Measurements from ENCODE around the gene ZCCHC14. TPM values are rescaled to one million over a fixed set of nuclear protein-coding genes. Genes with fewer than 3 reads are reported as not detected.
A peak's percentile ranks its signal among the peaks of the same experiment; 100 is the strongest.

ZCCHC14 gene
- total and polyA plus RNA-seq, 2 of the 13 experiments (the other 11 are each of a cell fraction or from before 2014, with no cell fraction given): 12.4 to 12.5 TPM

DNA sequence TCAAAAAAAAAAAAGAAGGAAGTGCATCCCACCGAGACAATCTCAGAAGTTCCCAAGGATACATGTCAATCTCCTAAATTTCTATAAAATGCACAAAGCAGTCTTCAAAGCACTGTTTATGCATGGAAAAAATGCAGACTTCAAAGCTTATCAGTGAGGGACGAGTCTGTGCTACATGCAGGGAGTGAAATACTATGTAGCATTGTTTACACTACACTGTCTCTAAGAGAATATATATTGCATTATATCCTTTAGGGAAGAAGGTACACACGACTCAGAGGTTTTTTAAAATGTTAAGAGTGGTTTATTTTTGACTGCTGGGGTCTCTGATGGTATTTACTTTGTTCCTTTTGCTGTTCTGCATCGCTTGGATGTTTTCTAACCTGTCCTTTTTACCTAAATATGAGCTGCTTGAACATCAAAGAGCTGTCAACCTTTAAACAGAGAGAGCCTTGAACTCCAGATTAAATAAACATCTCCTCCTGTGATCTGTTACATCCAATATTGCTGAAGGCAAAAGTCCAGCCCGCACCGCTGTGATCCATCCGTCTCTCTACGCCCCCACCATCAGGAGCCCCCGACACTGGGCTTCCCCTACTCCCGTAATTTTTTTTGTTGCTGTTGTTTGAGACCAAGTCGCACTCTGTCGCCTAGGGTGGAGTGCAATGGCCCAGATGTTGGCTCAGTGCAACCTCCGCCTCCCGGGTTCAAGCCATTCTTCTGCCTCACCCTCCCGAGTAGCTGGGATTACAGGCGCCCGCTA is 110.6 kb downstream of the ZCCHC14 start (continued):
- 0 out of 2 replicates have a peak, but pooled peaks have one; percentile 37 for TF ChIP-seq RBFOX2 (IDR thresholded peaks at IDR 0.05; ENCODE audit: low read depth, low read length)
- TF ChIP-seq ZNF337 (CRISPR knock-in tag; IDR thresholded peaks at IDR 0.05; ENCODE audit: borderline replicate concordance, low read depth): 0 out of 2 replicates have a peak, but pooled peaks have one; percentile 39
- TF ChIP-seq, protein P1, sequence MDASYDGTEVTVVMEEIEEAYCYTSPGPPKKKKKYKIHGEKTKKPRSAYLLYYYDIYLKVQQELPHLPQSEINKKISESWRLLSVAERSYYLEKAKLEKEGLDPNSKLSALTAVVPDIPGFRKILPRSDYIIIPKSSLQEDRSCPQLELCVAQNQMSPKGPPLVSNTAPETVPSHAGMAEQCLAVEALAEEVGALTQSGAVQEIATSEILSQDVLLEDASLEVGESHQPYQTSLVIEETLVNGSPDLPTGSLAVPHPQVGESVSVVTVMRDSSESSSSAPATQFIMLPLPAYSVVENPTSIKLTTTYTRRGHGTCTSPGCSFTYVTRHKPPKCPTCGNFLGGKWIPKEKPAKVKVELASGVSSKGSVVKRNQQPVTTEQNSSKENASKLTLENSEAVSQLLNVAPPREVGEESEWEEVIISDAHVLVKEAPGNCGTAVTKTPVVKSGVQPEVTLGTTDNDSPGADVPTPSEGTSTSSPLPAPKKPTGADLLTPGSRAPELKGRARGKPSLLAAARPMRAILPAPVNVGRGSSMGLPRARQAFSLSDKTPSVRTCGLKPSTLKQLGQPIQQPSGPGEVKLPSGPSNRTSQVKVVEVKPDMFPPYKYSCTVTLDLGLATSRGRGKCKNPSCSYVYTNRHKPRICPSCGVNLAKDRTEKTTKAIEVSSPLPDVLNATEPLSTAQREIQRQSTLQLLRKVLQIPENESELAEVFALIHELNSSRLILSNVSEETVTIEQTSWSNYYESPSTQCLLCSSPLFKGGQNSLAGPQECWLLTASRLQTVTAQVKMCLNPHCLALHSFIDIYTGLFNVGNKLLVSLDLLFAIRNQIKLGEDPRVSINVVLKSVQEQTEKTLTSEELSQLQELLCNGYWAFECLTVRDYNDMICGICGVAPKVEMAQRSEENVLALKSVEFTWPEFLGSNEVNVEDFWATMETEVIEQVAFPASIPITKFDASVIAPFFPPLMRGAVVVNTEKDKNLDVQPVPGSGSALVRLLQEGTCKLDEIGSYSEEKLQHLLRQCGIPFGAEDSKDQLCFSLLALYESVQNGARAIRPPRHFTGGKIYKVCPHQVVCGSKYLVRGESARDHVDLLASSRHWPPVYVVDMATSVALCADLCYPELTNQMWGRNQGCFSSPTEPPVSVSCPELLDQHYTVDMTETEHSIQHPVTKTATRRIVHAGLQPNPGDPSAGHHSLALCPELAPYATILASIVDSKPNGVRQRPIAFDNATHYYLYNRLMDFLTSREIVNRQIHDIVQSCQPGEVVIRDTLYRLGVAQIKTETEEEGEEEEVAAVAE (CRISPR knock-in tag; IDR thresholded peaks at IDR 0.05; ENCODE audit: borderline replicate concordance): peak; percentile 88
- peak; percentile 30; the same call in 1 of the 2 replicates for TF ChIP-seq KMT2A (CRISPR knock-in tag; IDR thresholded peaks at IDR 0.05)
- TF ChIP-seq, protein P2, sequence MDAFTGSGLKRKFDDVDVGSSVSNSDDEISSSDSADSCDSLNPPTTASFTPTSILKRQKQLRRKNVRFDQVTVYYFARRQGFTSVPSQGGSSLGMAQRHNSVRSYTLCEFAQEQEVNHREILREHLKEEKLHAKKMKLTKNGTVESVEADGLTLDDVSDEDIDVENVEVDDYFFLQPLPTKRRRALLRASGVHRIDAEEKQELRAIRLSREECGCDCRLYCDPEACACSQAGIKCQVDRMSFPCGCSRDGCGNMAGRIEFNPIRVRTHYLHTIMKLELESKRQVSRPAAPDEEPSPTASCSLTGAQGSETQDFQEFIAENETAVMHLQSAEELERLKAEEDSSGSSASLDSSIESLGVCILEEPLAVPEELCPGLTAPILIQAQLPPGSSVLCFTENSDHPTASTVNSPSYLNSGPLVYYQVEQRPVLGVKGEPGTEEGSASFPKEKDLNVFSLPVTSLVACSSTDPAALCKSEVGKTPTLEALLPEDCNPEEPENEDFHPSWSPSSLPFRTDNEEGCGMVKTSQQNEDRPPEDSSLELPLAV (CRISPR knock-in tag; conservative IDR thresholded peaks at IDR 0.05; ENCODE audit: low read depth): no peak
- 0 out of 2 replicates have a peak, but pooled peaks have one; percentile 60 for TF ChIP-seq ZFP62 (CRISPR knock-in tag; IDR thresholded peaks at IDR 0.05)
- TF ChIP-seq NFRKB (IDR thresholded peaks at IDR 0.05): no peak
- peak; percentile 99 for TF ChIP-seq MEIS1 (CRISPR knock-in tag; IDR thresholded peaks at IDR 0.05; ENCODE audit: borderline replicate concordance)
- TF ChIP-seq, protein P3, sequence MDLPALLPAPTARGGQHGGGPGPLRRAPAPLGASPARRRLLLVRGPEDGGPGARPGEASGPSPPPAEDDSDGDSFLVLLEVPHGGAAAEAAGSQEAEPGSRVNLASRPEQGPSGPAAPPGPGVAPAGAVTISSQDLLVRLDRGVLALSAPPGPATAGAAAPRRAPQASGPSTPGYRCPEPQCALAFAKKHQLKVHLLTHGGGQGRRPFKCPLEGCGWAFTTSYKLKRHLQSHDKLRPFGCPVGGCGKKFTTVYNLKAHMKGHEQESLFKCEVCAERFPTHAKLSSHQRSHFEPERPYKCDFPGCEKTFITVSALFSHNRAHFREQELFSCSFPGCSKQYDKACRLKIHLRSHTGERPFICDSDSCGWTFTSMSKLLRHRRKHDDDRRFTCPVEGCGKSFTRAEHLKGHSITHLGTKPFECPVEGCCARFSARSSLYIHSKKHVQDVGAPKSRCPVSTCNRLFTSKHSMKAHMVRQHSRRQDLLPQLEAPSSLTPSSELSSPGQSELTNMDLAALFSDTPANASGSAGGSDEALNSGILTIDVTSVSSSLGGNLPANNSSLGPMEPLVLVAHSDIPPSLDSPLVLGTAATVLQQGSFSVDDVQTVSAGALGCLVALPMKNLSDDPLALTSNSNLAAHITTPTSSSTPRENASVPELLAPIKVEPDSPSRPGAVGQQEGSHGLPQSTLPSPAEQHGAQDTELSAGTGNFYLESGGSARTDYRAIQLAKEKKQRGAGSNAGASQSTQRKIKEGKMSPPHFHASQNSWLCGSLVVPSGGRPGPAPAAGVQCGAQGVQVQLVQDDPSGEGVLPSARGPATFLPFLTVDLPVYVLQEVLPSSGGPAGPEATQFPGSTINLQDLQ (CRISPR knock-in tag; IDR thresholded peaks at IDR 0.05): no peak
- no peak for TF ChIP-seq NFATC3 (CRISPR knock-in tag; IDR thresholded peaks at IDR 0.05)
- peak; percentile 99 for TF ChIP-seq HMG20A (CRISPR knock-in tag; IDR thresholded peaks at IDR 0.05; ENCODE audit: borderline replicate concordance)
- peak; percentile 29; the same call in 1 of the 2 replicates for TF ChIP-seq BHLHE40 (IDR thresholded peaks at IDR 0.05; ENCODE audit: low read length)
- TF ChIP-seq ZNF766 (CRISPR knock-in tag; IDR thresholded peaks at IDR 0.05; ENCODE audit: borderline replicate concordance): 0 out of 2 replicates have a peak, but pooled peaks have one; percentile 38
- TF ChIP-seq ZC3H13 (CRISPR knock-in tag; IDR thresholded peaks at IDR 0.05): no peak
- no peak for TF ChIP-seq HOXA9 (CRISPR knock-in tag; IDR thresholded peaks at IDR 0.05; ENCODE audit: borderline replicate concordance)
- no peak for TF ChIP-seq HMGA1 (CRISPR knock-in tag; conservative IDR thresholded peaks at IDR 0.05)
- peak; percentile 65; the same call in 1 of the 2 replicates for TF ChIP-seq ZNF354B (CRISPR knock-in tag; IDR thresholded peaks at IDR 0.05)
- peak; percentile 79 for TF ChIP-seq ZNF431 (CRISPR knock-in tag; IDR thresholded peaks at IDR 0.05; ENCODE audit: borderline replicate concordance, low read depth)
- no peak for TF ChIP-seq NFE2L1 (CRISPR knock-in tag; IDR thresholded peaks at IDR 0.05; ENCODE audit: borderline replicate concordance)
- no peak for TF ChIP-seq ZNF777 (CRISPR knock-in tag; IDR thresholded peaks at IDR 0.05)
- TF ChIP-seq GATA4 (IDR thresholded peaks at IDR 0.05; ENCODE audit: borderline replicate concordance, low read depth): peak; percentile 87; the same call in 1 of the 2 replicates
- TF ChIP-seq MIER2 (CRISPR knock-in tag; IDR thresholded peaks at IDR 0.05): no peak; the same call in 1 of the 2 replicates

All from HepG2 (cell line).